Prostate gland (tissue), 2 donors: ENCODE results near the gene CTDSPL2.
"Not testable (repeated sequence)": the region's sequence is repeated elsewhere in the genome, so short reads cannot be mapped to it uniquely, and the experiment has no call there.

Experiments
- CTCF ChIP-seq, 4 experiments: fragments of 200-600 bp in 2 of 4; fragments of 450-650 bp in 2 of 4; sonication (generic) in 2 of 4; IDR thresholded peaks; 1 replicate in 3 of 4; 2 replicates in 1 of 4; pipeline ENCODE4 v1.5.1; 2016 to 2019; ENCODE audit warnings: antibody characterized with exemption in 4 of 4, mild to moderate bottlenecking in 2 of 4, moderate library complexity in 2 of 4
- POLR2AphosphoS5 ChIP-seq: sonication (generic); formaldehyde crosslinking; IDR thresholded peaks from one replicate; pipeline ENCODE4 v1.6.1; 2017; ENCODE audit warnings: antibody characterized with exemption

- TF ChIP-seq POLR2AphosphoS5; CTCF (IDR thresholded peaks at IDR 0.05): not testable (repeated sequence)
Measured at GRCh38 chr15:44544745-44545144, 117.3 kb downstream of the CTDSPL2 start.
